ENCODE results near the gene ARHGEF38.

ARHGEF38 gene

DNA sequence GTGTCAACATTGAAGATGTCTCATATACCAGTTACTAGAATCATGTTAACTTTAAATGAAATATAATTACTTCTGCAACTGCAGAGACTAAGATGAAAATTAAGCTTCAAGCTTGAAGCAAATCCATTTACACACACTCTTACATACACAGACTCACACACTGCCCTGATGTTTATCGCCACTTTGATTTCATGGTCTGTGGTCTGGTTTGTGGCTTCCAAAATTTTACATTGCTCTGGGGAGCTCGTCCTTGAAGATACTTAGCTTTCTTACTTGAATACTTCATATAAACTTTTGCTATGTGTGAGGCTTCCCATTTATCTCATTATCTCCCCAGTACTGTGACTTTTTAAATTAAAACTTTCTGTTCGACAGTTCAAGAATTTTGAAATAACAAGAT is 35.8 kb downstream of the ARHGEF38 start:
- TF ChIP-seq, protein P1, sequence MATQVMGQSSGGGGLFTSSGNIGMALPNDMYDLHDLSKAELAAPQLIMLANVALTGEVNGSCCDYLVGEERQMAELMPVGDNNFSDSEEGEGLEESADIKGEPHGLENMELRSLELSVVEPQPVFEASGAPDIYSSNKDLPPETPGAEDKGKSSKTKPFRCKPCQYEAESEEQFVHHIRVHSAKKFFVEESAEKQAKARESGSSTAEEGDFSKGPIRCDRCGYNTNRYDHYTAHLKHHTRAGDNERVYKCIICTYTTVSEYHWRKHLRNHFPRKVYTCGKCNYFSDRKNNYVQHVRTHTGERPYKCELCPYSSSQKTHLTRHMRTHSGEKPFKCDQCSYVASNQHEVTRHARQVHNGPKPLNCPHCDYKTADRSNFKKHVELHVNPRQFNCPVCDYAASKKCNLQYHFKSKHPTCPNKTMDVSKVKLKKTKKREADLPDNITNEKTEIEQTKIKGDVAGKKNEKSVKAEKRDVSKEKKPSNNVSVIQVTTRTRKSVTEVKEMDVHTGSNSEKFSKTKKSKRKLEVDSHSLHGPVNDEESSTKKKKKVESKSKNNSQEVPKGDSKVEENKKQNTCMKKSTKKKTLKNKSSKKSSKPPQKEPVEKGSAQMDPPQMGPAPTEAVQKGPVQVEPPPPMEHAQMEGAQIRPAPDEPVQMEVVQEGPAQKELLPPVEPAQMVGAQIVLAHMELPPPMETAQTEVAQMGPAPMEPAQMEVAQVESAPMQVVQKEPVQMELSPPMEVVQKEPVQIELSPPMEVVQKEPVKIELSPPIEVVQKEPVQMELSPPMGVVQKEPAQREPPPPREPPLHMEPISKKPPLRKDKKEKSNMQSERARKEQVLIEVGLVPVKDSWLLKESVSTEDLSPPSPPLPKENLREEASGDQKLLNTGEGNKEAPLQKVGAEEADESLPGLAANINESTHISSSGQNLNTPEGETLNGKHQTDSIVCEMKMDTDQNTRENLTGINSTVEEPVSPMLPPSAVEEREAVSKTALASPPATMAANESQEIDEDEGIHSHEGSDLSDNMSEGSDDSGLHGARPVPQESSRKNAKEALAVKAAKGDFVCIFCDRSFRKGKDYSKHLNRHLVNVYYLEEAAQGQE (IDR thresholded peaks at IDR 0.05; ENCODE audit: insufficient replicate concordance, low read depth) = no peak
- TF ChIP-seq POLR2AphosphoS5 (IDR thresholded peaks at IDR 0.05; ENCODE audit: low read depth) (no peak), GABPA (IDR thresholded peaks at IDR 0.05; ENCODE audit: low read depth) (no peak), SPI1 (IDR thresholded peaks at IDR 0.05; ENCODE audit: borderline replicate concordance, low read depth) (no peak)
- TF ChIP-seq, protein P2, sequence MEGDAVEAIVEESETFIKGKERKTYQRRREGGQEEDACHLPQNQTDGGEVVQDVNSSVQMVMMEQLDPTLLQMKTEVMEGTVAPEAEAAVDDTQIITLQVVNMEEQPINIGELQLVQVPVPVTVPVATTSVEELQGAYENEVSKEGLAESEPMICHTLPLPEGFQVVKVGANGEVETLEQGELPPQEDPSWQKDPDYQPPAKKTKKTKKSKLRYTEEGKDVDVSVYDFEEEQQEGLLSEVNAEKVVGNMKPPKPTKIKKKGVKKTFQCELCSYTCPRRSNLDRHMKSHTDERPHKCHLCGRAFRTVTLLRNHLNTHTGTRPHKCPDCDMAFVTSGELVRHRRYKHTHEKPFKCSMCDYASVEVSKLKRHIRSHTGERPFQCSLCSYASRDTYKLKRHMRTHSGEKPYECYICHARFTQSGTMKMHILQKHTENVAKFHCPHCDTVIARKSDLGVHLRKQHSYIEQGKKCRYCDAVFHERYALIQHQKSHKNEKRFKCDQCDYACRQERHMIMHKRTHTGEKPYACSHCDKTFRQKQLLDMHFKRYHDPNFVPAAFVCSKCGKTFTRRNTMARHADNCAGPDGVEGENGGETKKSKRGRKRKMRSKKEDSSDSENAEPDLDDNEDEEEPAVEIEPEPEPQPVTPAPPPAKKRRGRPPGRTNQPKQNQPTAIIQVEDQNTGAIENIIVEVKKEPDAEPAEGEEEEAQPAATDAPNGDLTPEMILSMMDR (IDR thresholded peaks at IDR 0.05; ENCODE audit: insufficient read depth, low read length) = no peak
- Histone ChIP-seq H3K4me3 (replicated peaks; ENCODE audit: insufficient read depth, low read length) (no peak overlapping the region), H3K27ac (replicated peaks) (no peak overlapping the region), H3K27me3 (ENCODE audit: insufficient read depth, poor library complexity, severe bottlenecking) (peaks cover 2% of the 10 kb centered on the region)
- DNase-seq (ENCODE audit: low read depth in 1 of 2, low spot score in 1 of 2) = no peak

DNA sequence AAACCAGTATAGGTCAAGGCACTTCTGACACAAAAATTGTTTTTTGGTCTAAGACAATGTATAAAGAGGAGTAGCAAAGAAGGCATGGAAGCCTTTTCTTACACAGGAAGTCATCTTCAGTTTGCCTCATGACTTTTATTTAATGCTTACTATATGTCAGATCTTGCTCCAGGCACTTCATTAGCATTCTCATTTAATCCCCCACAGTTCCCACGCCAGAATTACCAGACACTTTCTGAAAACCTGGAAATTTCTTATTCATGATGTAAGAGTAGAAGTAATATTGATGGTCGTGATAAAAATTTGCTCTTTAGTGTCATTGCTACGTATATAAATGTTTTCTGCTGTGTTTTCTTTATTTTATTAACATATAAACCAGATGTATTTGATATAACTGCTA is 39.2 kb downstream of the ARHGEF38 start:
- peaks cover 5% of the 10 kb centered on the region for H3K27me3 ChIP-seq (ENCODE audit: insufficient read depth, poor library complexity, severe bottlenecking)
- no peak overlapping the region for H3K4me3 ChIP-seq (replicated peaks; ENCODE audit: insufficient read depth, low read length)

DNA sequence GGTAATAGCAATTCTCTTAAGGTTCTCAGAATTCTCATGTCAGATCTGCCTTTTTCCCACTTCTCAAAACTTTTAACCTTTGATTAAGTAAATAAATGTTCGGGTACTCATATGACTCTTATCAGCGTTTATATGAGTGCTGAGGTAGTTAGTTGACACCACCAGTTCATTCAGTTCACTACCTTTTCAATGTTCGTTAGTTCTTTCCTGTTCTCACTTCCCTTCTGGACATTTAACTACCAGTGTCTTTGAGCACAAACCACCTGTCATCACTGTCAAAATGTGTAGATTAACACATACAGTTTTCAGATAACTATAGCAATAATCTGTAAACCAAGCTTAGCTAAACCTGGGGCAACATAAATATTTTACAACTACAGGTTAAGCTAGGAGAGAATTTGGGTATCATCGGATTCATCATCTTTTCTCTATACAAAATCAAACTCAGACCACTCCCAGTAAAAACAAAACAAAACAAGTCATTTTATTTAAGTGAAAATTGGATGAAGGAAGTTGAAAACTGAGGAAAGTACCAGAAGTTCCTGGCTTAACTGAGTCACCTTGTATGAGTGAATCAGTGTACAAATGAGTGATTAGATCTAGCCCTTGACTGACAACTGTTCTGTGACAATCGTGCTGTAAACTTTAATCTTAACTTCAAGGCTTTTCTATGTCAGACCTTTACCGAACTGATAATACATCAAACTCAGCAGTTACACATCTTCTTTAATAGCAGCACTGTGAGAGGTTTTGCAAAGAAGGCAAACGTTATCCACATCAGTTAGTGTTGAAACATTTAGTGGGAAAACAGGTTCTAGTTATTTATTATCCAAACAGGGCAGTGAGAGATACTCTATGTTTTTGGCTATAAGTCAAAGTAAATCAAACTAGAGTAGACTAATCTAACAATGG is 41.9 kb downstream of the ARHGEF38 start:
- Histone ChIP-seq H3K4me3 (replicated peaks; ENCODE audit: insufficient read depth, low read length) (no peak overlapping the region), H3K27ac (replicated peaks) (no peak overlapping the region), H3K27me3 (ENCODE audit: insufficient read depth, poor library complexity, severe bottlenecking) (peaks cover 5% of the 10 kb centered on the region)
- DNase-seq (ENCODE audit: low read depth in 1 of 2, low spot score in 1 of 2) = no peak
- TF ChIP-seq POLR2AphosphoS5 (IDR thresholded peaks at IDR 0.05; ENCODE audit: low read depth) (no peak), GABPA (IDR thresholded peaks at IDR 0.05; ENCODE audit: low read depth) (no peak), SPI1 (IDR thresholded peaks at IDR 0.05; ENCODE audit: borderline replicate concordance, low read depth) (no peak)
- TF ChIP-seq, protein P2 (IDR thresholded peaks at IDR 0.05; ENCODE audit: insufficient read depth, low read length) = no peak
- TF ChIP-seq, protein P1 (IDR thresholded peaks at IDR 0.05; ENCODE audit: insufficient replicate concordance, low read depth) = no peak

More for the DNA sequence above, 39.2 kb downstream of the ARHGEF38 start:
- DNase-seq (ENCODE audit: low read depth in 1 of 2, low spot score in 1 of 2) = no peak
- no peak overlapping the region for H3K27ac ChIP-seq (replicated peaks)
- TF ChIP-seq SPI1 (IDR thresholded peaks at IDR 0.05; ENCODE audit: borderline replicate concordance, low read depth) (no peak), GABPA (IDR thresholded peaks at IDR 0.05; ENCODE audit: low read depth) (no peak), POLR2AphosphoS5 (IDR thresholded peaks at IDR 0.05; ENCODE audit: low read depth) (no peak)

DNA sequence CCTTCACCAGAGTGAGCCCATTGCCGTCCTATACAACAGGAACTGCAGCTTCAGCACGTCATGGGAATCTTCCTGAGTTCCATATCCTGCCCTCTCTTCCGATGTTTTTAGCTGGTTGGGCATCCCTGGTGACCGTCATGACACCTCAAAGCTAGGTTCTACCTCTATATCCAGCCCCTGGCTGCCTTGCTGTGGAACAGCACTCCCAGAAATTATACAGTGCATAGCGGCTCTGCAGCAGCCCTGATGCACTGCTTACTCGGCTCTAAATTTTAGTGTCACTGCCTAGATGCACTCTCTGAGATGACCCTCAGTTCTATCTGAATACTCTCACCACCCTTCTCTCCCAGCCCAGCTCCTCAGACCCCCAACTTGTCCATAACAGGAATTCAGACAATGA is 44.3 kb downstream of the ARHGEF38 start:
- Histone ChIP-seq H3K27me3 (ENCODE audit: insufficient read depth, poor library complexity, severe bottlenecking) (peaks cover 5% of the 10 kb centered on the region), H3K27ac (replicated peaks) (no peak overlapping the region), H3K4me3 (replicated peaks; ENCODE audit: insufficient read depth, low read length) (no peak overlapping the region)
- TF ChIP-seq, protein P1 (IDR thresholded peaks at IDR 0.05; ENCODE audit: insufficient replicate concordance, low read depth) = no peak
- TF ChIP-seq GABPA (IDR thresholded peaks at IDR 0.05; ENCODE audit: low read depth) (no peak), SPI1 (IDR thresholded peaks at IDR 0.05; ENCODE audit: borderline replicate concordance, low read depth) (no peak), POLR2AphosphoS5 (IDR thresholded peaks at IDR 0.05; ENCODE audit: low read depth) (no peak)
- TF ChIP-seq, protein P2 (IDR thresholded peaks at IDR 0.05; ENCODE audit: insufficient read depth, low read length) = no peak
- no peak for DNase-seq (ENCODE audit: low read depth in 1 of 2, low spot score in 1 of 2)

Data from HL-60 (cell line).